ENCODE measurements around the gene RING1.

DNA sequence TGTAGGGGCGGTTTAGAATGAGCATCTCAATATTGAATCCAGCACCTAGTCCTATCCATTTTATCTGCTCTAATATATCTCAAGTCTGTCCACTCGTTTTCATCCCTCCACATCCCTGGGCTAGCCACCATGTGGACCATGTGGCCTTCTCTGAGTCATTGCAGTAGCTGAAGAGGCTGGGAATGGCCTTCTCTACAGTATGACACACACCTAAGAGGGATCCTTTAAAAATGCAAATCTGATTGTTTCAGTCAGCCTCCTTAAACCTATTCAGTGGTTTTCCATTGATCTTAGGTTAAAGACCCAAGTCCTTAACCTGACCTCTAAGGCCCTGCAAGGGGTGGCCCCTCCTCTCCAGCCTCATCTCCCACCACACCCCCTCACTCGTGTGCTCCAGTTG, 9.4 kb downstream of the RING1 start:
- TF ChIP-seq, protein P1, sequence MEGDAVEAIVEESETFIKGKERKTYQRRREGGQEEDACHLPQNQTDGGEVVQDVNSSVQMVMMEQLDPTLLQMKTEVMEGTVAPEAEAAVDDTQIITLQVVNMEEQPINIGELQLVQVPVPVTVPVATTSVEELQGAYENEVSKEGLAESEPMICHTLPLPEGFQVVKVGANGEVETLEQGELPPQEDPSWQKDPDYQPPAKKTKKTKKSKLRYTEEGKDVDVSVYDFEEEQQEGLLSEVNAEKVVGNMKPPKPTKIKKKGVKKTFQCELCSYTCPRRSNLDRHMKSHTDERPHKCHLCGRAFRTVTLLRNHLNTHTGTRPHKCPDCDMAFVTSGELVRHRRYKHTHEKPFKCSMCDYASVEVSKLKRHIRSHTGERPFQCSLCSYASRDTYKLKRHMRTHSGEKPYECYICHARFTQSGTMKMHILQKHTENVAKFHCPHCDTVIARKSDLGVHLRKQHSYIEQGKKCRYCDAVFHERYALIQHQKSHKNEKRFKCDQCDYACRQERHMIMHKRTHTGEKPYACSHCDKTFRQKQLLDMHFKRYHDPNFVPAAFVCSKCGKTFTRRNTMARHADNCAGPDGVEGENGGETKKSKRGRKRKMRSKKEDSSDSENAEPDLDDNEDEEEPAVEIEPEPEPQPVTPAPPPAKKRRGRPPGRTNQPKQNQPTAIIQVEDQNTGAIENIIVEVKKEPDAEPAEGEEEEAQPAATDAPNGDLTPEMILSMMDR (IDR thresholded peaks at IDR 0.05): no peak
- no peak for TF ChIP-seq POLR2AphosphoS5 (IDR thresholded peaks at IDR 0.05)

Data from breast epithelium (tissue), 3 donors.